Activated B cell treated with CpG ODN at 0.5 μM for 24 hours (primary cell): Measurements from ENCODE around the gene GCAT. TPM values are rescaled to one million over a fixed set of nuclear protein-coding genes. Genes with fewer than 3 reads are reported as not detected.

Source experiments
- ATAC-seq: fragments of 200-7000 bp; cut with Tn5 transposase; one replicate; pipeline ENCODE4 v1.10.0; 2021; ENCODE audit warnings: low read depth, mild to moderate bottlenecking, moderate library complexity
- CTCF ChIA-PET: fragments of 350-600 bp; sonication (Branson Sonifier 250); formaldehyde crosslinking; loops from one replicate; lab custom pipeline; 2021; ENCODE audit warnings: antibody characterized with exemption; lab: Charles Lee
- POLR2A ChIA-PET: fragments of 350-600 bp; sonication (Branson Sonifier 250); formaldehyde crosslinking; loops from one replicate; lab custom pipeline; 2021; ENCODE audit warnings: antibody characterized with exemption; lab: Charles Lee
- DNase-seq: peaks from one replicate; pipeline ENCODE4 v3.0.0; 2022
- H3K27ac Mint-ChIP-seq: one replicate; pipeline ENCODE4 v1.8.0; 2020; ENCODE audit warnings: mixed read lengths
- H3K27me3 Mint-ChIP-seq: one replicate; pipeline ENCODE4 v1.8.0; 2021; ENCODE audit warnings: mixed read lengths
- H3K36me3 Mint-ChIP-seq: one replicate; pipeline ENCODE4 v1.8.0; 2021; ENCODE audit warnings: low read depth, mixed read lengths
- H3K4me1 Mint-ChIP-seq: one replicate; pipeline ENCODE4 v1.8.0; 2021; ENCODE audit warnings: mixed read lengths
- H3K4me3 Mint-ChIP-seq: one replicate; pipeline ENCODE4 v1.8.0; 2020; ENCODE audit warnings: mild to moderate bottlenecking, mixed read lengths
- H3K9me3 Mint-ChIP-seq: one replicate; pipeline ENCODE4 v1.8.0; 2020; ENCODE audit warnings: mixed read lengths
- CTCF ChIP-seq: fragments of 200-600 bp; IDR thresholded peaks from one replicate; pipeline ENCODE4 v1.8.0; 2022; ENCODE audit warnings: antibody characterized with exemption, mild to moderate bottlenecking
- intact Hi-C: fragments of 100-400 bp; cut with micrococcal nuclease; formaldehyde crosslinking; loops from one replicate; pipeline ENCODE4 v1.15.1; 2024
- total RNA-seq: library from RNA; stranded (reverse); gene quantifications from 2 replicates; pipeline ENCODE4 v1.2.3, GENCODE V29; 2022

The GCAT gene
- total RNA-seq, 1 donor from 2014 or later = 0.40 TPM

GRCh38 chr22:37844904-37845329, 37.2 kb downstream of the GCAT start:
- ATAC-seq (no peak), DNase-seq (no peak)
- Mint-ChIP-seq H3K27ac (peak overlapping the region; percentile 87), H3K4me3 (peak overlapping the region; percentile 86), H3K27me3 (no peaks in the 10 kb centered on the region), H3K9me3 (no peaks in the 10 kb centered on the region), H3K36me3 (peaks cover 11% of the 10 kb centered on the region), H3K4me1 (peaks cover 36% of the 10 kb centered on the region)
- CTCF ChIA-PET = interaction anchor here (1.0 kb wide), 1 partner anchor 18 kb away, joined by 11 read pairs; no protein-coding TSS in a partner anchor
- POLR2A ChIA-PET = interaction anchor here (0.7 to 2.3 kb wide), 15 partner anchors 8 to 1475 kb away, joined by 3 to 17 read pairs (median 6); partner anchors contain the start of genes GCAT, GGA1, MICALL1 and NOL12
- intact Hi-C loops = loop anchor here (1.0 to 10.0 kb wide), 10 partner anchors 18 to 837 kb away; partner anchors contain the start of genes C22orf23, GCAT, GGA1 and MICALL1
- TF ChIP-seq CTCF = no peak

GRCh38 chr22:37846433-37846832, 38.7 kb downstream of the GCAT start:
- Mint-ChIP-seq H3K27ac (no peak overlapping the region), H3K9me3 (no peaks in the 10 kb centered on the region), H3K4me1 (peaks cover 47% of the 10 kb centered on the region), H3K36me3 (peaks cover 20% of the 10 kb centered on the region), H3K4me3 (no peak overlapping the region), H3K27me3 (no peaks in the 10 kb centered on the region)
- DNase-seq (no peak), ATAC-seq (no peak)
- ChIA-PET POLR2A (interaction anchor here (0.7 kb wide), 2 partner anchors 169 to 256 kb away, joined by 3 to 4 read pairs; no protein-coding TSS in a partner anchor), CTCF (no interaction called here)
- intact Hi-C loops = loop anchor here (10.0 kb wide), 1 partner anchor 212 kb away; the partner anchor contains the start of gene SH3BP1
- no peak for TF ChIP-seq CTCF

DNA sequence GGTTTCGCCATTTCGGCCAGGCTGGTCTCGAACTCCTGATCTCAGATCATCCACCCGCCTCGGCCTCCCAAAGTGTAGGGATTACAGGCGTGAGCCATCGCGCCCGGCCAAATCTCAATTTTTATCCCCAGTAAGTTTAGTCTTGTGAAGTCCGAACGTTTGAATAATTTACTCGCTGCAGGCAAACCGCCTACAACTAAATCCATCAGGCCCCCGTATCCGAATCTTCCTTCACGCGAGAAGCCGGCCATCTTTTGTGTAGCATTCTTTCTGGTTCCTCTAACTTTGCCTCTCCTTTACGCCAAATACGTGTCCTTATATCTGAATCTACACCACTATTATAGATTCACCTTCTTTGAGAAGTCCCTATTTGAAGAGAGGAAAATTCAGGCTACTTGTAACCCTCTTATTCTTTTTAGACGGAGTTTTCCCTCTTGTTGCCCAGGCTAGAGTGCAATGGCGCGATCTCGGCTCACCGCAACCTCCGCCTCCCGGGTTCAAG, 40.9 kb downstream of the GCAT start:
- Mint-ChIP-seq H3K4me1 (peaks cover 34% of the 10 kb centered on the region), H3K9me3 (no peaks in the 10 kb centered on the region), H3K36me3 (peaks cover 34% of the 10 kb centered on the region), H3K27ac (peak overlapping the region; percentile 99), H3K4me3 (peak overlapping the region; percentile 92), H3K27me3 (no peaks in the 10 kb centered on the region)
- ChIA-PET CTCF (interaction anchor here (1.3 to 1.5 kb wide), 2 partner anchors 13 to 15 kb away, joined by 3 to 7 read pairs; no protein-coding TSS in a partner anchor), POLR2A (interaction anchor here (1.2 to 1.5 kb wide), 2 partner anchors 15 to 40 kb away, joined by 3 to 4 read pairs; no protein-coding TSS in a partner anchor)
- ATAC-seq = no peak
- intact Hi-C loops = loop anchor here (1.0 to 10.0 kb wide), 6 partner anchors 14 to 240 kb away; partner anchors contain the start of genes C22orf23, GGA1, POLR2F and SH3BP1
- TF ChIP-seq CTCF = no peak
- DNase-seq = no peak

- DNase-seq (peak; percentile 86), ATAC-seq (peak; percentile 76)
- TF ChIP-seq CTCF = no peak
- H3K27ac Mint-ChIP-seq = peak within 1 kb of the TSS; percentile 99
- POLR2A ChIA-PET = interaction anchor here (1.1 to 1.5 kb wide), 5 partner anchors 14 to 163 kb away, joined by 3 to 4 read pairs (median 4); partner anchors contain the start of gene NOL12
- CTCF ChIA-PET = interaction anchor here (0.8 to 1.5 kb wide), 3 partner anchors 13 to 242 kb away, joined by 3 to 7 read pairs (median 3); no protein-coding TSS in a partner anchor
- intact Hi-C loops = loop anchor here (1.0 to 10.0 kb wide), 6 partner anchors 14 to 241 kb away; partner anchors contain the start of genes C22orf23, GGA1, POLR2F and SH3BP1
- H3K36me3 Mint-ChIP-seq = peaks cover 39% of the 10 kb centered on the region
- H3K4me3 Mint-ChIP-seq = peak within 1 kb of the TSS; percentile 92
- H3K27me3 Mint-ChIP-seq = no peaks in the 10 kb centered on the region
- H3K4me1 Mint-ChIP-seq = peaks cover 39% of the 10 kb centered on the region
- no peaks in the 10 kb centered on the region for H3K9me3 Mint-ChIP-seq
Measured at GRCh38 chr22:37849089-37849751, 41.5 kb downstream of the GCAT start, which contains the start of gene EIF3L. Gene EIF3L (plus strand): TSS chr22:37849419. CDS start chr22:37849450, 31 bp downstream.
